Spleen (tissue), 7 donors: ENCODE results near the gene PEX5L.

ENCODE experiments used
- CTCF ChIP-seq, 11 experiments: fragments of 200-600 bp in 7 of 11; fragments of 450-650 bp in 4 of 11; sonication (generic) in 4 of 11; IDR thresholded peaks in 8 of 11; conservative IDR thresholded peaks in 3 of 11; 1 replicate in 7 of 11; 2 replicates in 4 of 11; pipeline versions ENCODE4 v1.4.0 to v1.8.0; 2016 to 2021; ENCODE audit warnings: antibody characterized with exemption in 11 of 11, inconsistent platforms in 4 of 11, mild to moderate bottlenecking in 1 of 11
- POLR2A ChIP-seq, 3 donors: fragments of 450-650 bp; IDR thresholded peaks; one replicate each; pipeline ENCODE4 v1.5.1; 2017; ENCODE audit warnings: antibody characterized with exemption in 3 of 3, mild to moderate bottlenecking in 1 of 3
- POLR2AphosphoS5 ChIP-seq, 3 donors: sonication (generic); formaldehyde crosslinking; IDR thresholded peaks; one replicate each; pipeline ENCODE4 v1.5.1; 2017; ENCODE audit warnings: antibody characterized with exemption in 3 of 3
- donor health status: DM: no; HTN: no; CAD: no; lungs with moderate emphysema.
- donor health status: DM: no; HTN: no; CAD: no.
- donor health status: DM: no; HTN: no; CAD: no.

- no peak for TF ChIP-seq CTCF (IDR thresholded peaks at IDR 0.05 in 8 of 11, conservative IDR thresholded peaks at IDR 0.05 in 3 of 11)
- TF ChIP-seq POLR2AphosphoS5 (IDR thresholded peaks at IDR 0.05): no peak
- TF ChIP-seq POLR2A (IDR thresholded peaks at IDR 0.05): no peak
Observed at GRCh38 chr3:179887295-179887943, 149.3 kb downstream of the PEX5L start.
